Mesodermal cell (in vitro differentiated cells): ENCODE measurements around the gene PKN1. TPM values are rescaled to one million over a fixed set of nuclear protein-coding genes. Genes with fewer than 3 reads are reported as not detected.
A peak's percentile ranks its signal among the peaks of the same experiment; 100 is the strongest.
"Not testable (repeated sequence)": the region's sequence is repeated elsewhere in the genome, so short reads cannot be mapped to it uniquely, and the experiment has no call there.

Experiments
- H3K27ac ChIP-seq: 2 replicates; pipeline ENCODE4 v1.7.0; 2013; ENCODE audit warnings: mild to moderate bottlenecking, low read depth, low read length, moderate library complexity; ENCODE audit not compliant: severe bottlenecking
- H3K36me3 ChIP-seq: 2 replicates; pipeline ENCODE4 v1.7.1; 2013; ENCODE audit warnings: mild to moderate bottlenecking, low read length, moderate library complexity; ENCODE audit not compliant: control insufficient read depth, insufficient read depth
- H3K4me1 ChIP-seq: one replicate; pipeline ENCODE4 v1.7.1; 2013; ENCODE audit warnings: mild to moderate bottlenecking, low read length; ENCODE audit not compliant: insufficient read depth, control insufficient read depth, poor library complexity, severe bottlenecking
- H3K4me3 ChIP-seq: 2 replicates; pipeline ENCODE4 v1.7.0; 2013; ENCODE audit warnings: low read length, control low read depth, mild to moderate bottlenecking; ENCODE audit not compliant: insufficient read depth, poor library complexity, severe bottlenecking; ENCODE audit errors: extremely low read depth
- H3K9me3 ChIP-seq: 2 replicates; pipeline ENCODE4 v1.7.1; 2013; ENCODE audit warnings: mild to moderate bottlenecking, low read length, moderate library complexity; ENCODE audit not compliant: control insufficient read depth
- WGBS, 2 experiments: methylation state at CpG; one replicate each; pipeline ENCODE4 v1.1.5; 2013; ENCODE audit warnings: missing lambda C conversion rate in 2 of 2; ENCODE audit not compliant: insufficient coverage in 2 of 2; 5-methylcytosine and 5-hydroxymethylcytosine counted together
- polyA plus RNA-seq, 2 experiments: library from polyadenylated mRNA; stranded (reverse); fragments of 50-300 nt; gene quantifications; one replicate each; pipeline ENCODE4 v1.2.3, GENCODE V29; 2013

Gene PKN1
- 81.2 TPM for polyA plus RNA-seq (2013, experiment 1 of 2)
- 67.1 TPM for polyA plus RNA-seq (2013, experiment 2 of 2)

DNA sequence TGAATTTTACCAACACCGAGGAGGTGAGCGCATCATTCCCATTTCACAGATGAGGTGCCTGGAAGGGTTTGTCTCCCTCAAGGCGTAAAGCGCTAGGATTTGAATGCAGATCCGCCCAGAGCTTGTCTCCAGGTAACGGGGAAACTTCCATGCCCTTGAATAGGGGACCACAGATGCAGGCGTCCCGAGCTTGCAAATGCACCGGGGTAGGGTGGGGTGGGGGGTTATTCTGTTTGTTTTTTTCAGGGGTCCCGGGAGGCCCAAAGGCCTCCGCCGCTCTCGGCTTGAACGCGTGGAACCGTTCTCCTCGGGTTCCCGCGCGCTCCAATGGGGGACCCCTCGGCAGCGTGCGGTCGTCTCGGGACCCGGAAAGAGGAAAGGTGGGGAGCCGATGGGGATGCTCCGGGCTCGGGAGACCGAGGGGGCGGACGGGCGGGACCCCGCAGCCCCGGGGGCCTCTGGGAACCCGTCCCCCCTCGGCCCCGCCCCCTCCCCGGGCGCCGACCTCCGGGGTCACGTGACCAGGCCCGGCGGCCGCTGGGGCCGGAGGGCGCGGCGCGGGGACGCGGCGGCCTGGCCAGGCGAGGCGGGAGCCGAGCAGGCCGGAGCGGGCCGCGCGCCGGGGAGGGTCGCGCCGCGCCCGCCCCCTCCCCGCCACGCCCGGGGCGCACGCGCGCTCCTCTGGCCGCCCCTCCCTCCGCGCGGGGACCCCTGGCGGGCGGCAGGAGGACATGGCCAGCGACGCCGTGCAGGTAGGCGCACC, at the start of gene PKN1:
TSS of gene PKN1 (plus strand) at position 516 of the 763 bp plus-strand sequence. CDS start at position 732, 216 bp downstream.
- H3K4me3 ChIP-seq, result peak within 1 kb of the TSS; percentile 67
- H3K9me3 ChIP-seq, result no peaks in the 10 kb centered on the region
- 5% methylated on average over 44 to 45 of the region's 85 CpGs for WGBS, 2 experiments
- no peak within 1 kb of the TSS for H3K27ac ChIP-seq
- H3K4me1 ChIP-seq, result peaks cover 10% of the 10 kb centered on the region
- peaks cover 6% of the 10 kb centered on the region for H3K36me3 ChIP-seq

DNA sequence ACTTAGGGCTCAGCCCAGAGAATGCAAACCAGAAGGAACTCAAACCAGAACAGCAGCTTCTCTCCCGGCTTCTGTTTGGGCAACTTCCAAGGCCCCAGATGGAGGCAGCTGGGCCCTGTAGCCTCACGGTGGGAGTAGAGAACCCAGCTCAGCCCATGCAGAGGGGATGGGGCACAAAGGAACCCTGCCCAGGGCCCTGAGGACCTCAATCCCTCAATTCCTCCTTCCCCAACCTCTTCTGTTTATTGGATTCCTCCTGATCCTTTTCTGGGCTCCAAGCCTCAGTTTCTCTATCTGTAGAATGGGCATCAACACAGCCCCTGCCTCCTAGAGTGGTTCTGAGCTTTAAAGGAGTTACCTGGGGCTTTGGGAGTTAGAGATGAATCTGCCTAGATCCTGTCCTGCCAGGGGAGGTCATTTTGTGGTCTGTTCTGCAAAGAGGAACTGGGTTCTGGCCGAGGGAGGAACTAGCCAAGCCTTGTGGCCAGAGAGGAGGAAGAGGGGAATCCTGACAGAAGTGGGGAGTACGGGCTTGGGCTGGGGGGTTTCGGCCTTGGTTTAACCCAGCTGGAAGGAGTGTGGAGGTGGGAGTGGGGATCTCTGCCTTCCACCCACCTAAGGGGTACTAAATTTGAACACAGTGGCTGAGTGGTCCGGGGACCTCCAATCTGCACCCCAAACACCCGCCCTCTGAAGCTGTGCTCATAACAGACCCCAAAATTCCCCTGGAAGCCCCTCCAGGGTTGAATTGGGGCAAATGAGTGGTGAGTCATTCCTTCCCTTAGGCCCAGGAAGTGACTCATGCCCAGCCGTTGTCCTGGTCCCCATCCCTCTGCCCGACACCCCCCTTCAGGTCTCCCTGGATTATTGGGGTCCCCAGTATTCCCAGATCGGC, 49.2 kb upstream of the PKN1 start:
- H3K4me3 ChIP-seq, result no peak overlapping the region
- H3K27ac ChIP-seq, result peak overlapping the region; percentile 67
- H3K36me3 ChIP-seq, result no peaks in the 10 kb centered on the region
- 74 to 83% methylated on average over 6 to 8 of the region's 10 CpGs for WGBS, 2 experiments
- peaks cover 31% of the 10 kb centered on the region for H3K4me1 ChIP-seq
- H3K9me3 ChIP-seq, result no peaks in the 10 kb centered on the region

DNA sequence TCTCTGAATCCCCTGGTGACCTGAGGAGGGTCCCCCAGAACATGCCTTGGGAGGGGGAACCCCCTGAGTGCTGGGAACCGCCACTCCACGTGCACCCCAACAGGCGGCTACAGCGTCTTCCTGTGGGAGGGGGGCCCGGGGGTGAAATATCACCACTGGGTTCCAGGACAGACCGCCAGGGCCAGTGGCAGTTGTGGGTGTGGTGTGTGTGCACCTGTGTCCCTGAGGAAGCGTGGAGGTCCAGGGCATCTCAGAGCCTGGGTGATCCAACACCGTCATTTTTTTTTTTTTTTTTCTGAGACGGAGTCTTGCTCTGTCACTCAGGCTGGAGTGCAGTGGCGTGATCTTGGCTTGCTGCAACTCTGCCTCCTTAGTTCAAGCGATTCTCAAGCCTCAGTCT, 47.6 kb upstream of the PKN1 start:
- H3K4me1 ChIP-seq, result peaks cover 27% of the 10 kb centered on the region
- H3K9me3 ChIP-seq, result no peaks in the 10 kb centered on the region
- 94 to 96% methylated on average over 8 to 9 of the region's 11 CpGs for WGBS, 2 experiments
- H3K36me3 ChIP-seq, result no peaks in the 10 kb centered on the region
- H3K4me3 ChIP-seq, result no peak overlapping the region
- no peak overlapping the region for H3K27ac ChIP-seq

DNA sequence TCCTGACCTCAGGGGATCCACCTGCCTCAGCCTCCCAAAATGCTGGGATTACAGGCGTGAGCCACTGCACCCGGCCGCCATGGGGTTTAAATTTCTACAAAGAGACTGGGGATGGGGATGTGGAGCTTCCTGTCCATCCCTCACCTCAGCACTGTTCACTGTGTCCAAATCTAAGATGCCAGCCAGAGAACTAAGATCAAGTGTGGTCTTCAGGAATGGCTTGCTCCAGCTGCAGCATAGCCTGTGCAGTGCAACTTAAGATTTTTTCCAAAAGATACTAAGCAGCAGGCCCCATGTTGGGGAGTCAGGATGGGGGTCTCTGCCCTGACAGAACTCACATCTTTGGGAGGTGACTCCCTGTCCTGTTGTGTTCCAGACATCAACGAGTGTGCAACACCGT, 42.6 kb upstream of the PKN1 start:
- WGBS, 2 experiments, result 85 to 88% methylated on average over 3 to 4 of the region's 5 CpGs
- Histone ChIP-seq H3K9me3 (no peaks in the 10 kb centered on the region), H3K36me3 (peaks cover 6% of the 10 kb centered on the region)

GRCh38 chr19:14391156-14391821, 41.8 kb upstream of the PKN1 start:
- peaks cover 6% of the 10 kb centered on the region for H3K36me3 ChIP-seq
- H3K4me3 ChIP-seq, result no peak overlapping the region
- no peak overlapping the region for H3K27ac ChIP-seq
- 93 to 95% methylated on average over 5 to 6 of the region's 10 CpGs for WGBS, 2 experiments
- peaks cover 4% of the 10 kb centered on the region for H3K4me1 ChIP-seq
- no peaks in the 10 kb centered on the region for H3K9me3 ChIP-seq

More for the DNA sequence above, 42.6 kb upstream of the PKN1 start:
- no peak overlapping the region for H3K4me3 ChIP-seq
- no peak overlapping the region for H3K27ac ChIP-seq
- peaks cover 4% of the 10 kb centered on the region for H3K4me1 ChIP-seq

DNA sequence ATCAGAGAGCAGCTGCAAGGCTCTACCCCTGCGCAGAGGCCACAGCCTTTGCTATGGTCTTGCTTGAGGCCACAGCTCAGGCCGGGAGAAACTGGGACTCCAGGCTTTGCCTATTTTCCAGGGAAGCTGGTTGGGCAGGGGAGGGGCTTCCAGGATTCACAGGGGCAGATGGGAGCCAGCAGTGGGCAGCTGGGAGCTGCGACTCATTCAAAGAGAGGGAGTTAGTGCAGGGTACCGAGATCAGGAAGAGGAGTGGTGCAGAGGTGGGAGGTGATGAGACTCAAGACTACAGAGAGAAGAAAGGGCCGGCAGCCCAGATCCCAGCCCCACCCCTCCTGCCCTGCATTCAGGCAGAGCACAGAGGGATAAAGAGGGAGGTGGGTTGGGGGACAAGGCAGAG, 39.8 kb upstream of the PKN1 start:
- 29 to 35% methylated on average over 4 to 5 of the region's 5 CpGs for WGBS, 2 experiments
- no peaks in the 10 kb centered on the region for H3K9me3 ChIP-seq
- no peak overlapping the region for H3K27ac ChIP-seq
- peaks cover 6% of the 10 kb centered on the region for H3K36me3 ChIP-seq
- peaks cover 4% of the 10 kb centered on the region for H3K4me1 ChIP-seq
- no peak overlapping the region for H3K4me3 ChIP-seq

DNA sequence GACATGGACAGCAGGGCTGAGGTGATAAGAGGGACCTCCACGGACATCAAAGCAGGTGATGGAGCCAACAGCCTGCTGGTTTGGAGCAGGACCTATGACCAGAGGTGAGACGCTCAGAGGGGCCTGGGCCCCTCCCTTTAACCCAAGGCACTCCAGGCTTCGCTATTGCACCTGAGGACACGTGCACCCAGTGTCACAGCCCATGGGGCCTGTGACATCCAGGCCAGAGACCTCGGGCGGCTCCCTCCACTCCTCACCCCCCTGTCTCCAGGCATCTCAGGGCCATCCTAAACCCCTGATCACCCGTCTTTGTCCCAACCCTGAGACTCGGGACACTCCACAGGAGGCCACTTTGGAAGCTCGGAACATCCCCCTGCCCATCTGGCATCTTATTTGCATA, 38.9 kb upstream of the PKN1 start:
- 78 to 84% methylated on average over 7 to 9 of the region's 9 CpGs for WGBS, 2 experiments
- H3K4me3 ChIP-seq, result no peak overlapping the region
- peaks cover 6% of the 10 kb centered on the region for H3K36me3 ChIP-seq
- no peaks in the 10 kb centered on the region for H3K9me3 ChIP-seq
- peaks cover 4% of the 10 kb centered on the region for H3K4me1 ChIP-seq
- no peak overlapping the region for H3K27ac ChIP-seq

- Histone ChIP-seq H3K4me1 (peaks cover 4% of the 10 kb centered on the region), H3K27ac (no peak overlapping the region), H3K9me3 (no peaks in the 10 kb centered on the region), H3K36me3 (peaks cover 6% of the 10 kb centered on the region), H3K4me3 (no peak overlapping the region)
- 95 to 98% methylated on average over 9 of the region's 9 CpGs for WGBS, 2 experiments
These were observed 37.8 kb upstream of the PKN1 start for GRCh38 chr19:14395262-14395661.

DNA sequence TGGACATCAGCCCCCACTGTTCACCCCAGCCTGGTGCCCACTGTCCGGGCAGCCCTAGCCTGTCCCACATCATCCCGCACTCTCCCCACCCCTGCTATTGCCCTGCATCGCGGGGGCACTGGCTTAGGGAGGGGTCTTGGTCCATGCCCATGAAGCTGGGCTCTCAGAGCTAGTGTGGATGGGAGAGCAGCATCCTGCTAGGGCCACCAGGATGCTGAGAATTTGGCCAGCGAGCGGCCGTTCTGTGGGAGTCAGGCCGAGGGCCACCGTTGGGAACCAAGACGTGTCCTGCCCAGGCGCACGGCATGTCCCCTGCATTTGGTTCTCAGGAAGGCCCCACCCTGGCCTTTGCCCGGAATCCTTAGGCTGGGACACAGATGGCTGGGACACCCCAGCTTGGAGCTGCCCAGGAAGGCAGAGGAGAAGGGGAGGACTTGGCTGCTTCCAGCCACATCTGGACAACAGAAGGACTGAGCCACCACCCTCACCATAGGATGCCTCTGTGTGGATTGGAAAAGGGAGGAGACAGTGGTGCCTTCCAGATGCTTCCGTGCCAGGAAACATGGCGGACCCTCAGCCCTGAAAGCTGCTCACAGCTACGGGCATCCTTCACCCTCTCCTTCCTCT, 37.3 kb upstream of the PKN1 start:
- no peak overlapping the region for H3K4me3 ChIP-seq
- no peak overlapping the region for H3K27ac ChIP-seq
- WGBS, 2 experiments, result 92 to 94% methylated on average over 11 to 12 of the region's 16 CpGs
- peaks cover 4% of the 10 kb centered on the region for H3K4me1 ChIP-seq
- no peaks in the 10 kb centered on the region for H3K9me3 ChIP-seq
- peaks cover 6% of the 10 kb centered on the region for H3K36me3 ChIP-seq

- not testable (repeated sequence) for H3K9me3 ChIP-seq, H3K27ac ChIP-seq, H3K4me3 ChIP-seq, H3K4me1 ChIP-seq, H3K36me3 ChIP-seq
- no CpG with 5 or more reads among the region's 3 CpGs for WGBS, 2 experiments
These were observed 36.4 kb upstream of the PKN1 start for GRCh38 chr19:14396730-14397129.
